Measurements from ENCODE around the gene KIF7.

The KIF7 gene

GRCh38 chr15:89646416-89647141, 8.7 kb downstream of the KIF7 start:
- no peak for DNase-seq

- no peak for DNase-seq
These were observed 9.6 kb downstream of the KIF7 start for GRCh38 chr15:89645680-89646079.

GRCh38 chr15:89642106-89642505, 13.2 kb downstream of the KIF7 start:
- no peak for DNase-seq

- no peak for DNase-seq
These were observed 14.2 kb downstream of the KIF7 start for GRCh38 chr15:89641053-89641452.

- DNase-seq, result no peak
These were observed 15.0 kb downstream of the KIF7 start for GRCh38 chr15:89640245-89640644.

- no peak for DNase-seq
These were observed 21.7 kb downstream of the KIF7 start for GRCh38 chr15:89633585-89633984.

- DNase-seq, result no peak
These were observed 22.5 kb downstream of the KIF7 start for GRCh38 chr15:89632563-89633430.

GRCh38 chr15:89631902-89632264, 23.4 kb downstream of the KIF7 start:
- DNase-seq, result no peak

GRCh38 chr15:89630974-89631901, 24.0 kb downstream of the KIF7 start:
- no peak for DNase-seq

- DNase-seq, result no peak
These were observed 25.0 kb downstream of the KIF7 start for GRCh38 chr15:89630260-89630659.

- no peak for DNase-seq
These were observed 25.4 kb downstream of the KIF7 start for GRCh38 chr15:89629829-89630228.

GRCh38 chr15:89628806-89629715, 26.2 kb downstream of the KIF7 start:
- no peak for DNase-seq

GRCh38 chr15:89628301-89628700, 27.0 kb downstream of the KIF7 start:
- no peak for DNase-seq

- DNase-seq, result no peak
These were observed 27.9 kb downstream of the KIF7 start for GRCh38 chr15:89627256-89627970.

- no peak for DNase-seq
These were observed 29.6 kb downstream of the KIF7 start for GRCh38 chr15:89625716-89626115.

GRCh38 chr15:89623165-89623564, 32.1 kb downstream of the KIF7 start:
- DNase-seq, result no peak

GRCh38 chr15:89621547-89621946, 33.7 kb downstream of the KIF7 start:
- DNase-seq, result no peak

GRCh38 chr15:89616228-89616627, 39.0 kb downstream of the KIF7 start:
- DNase-seq, result no peak

GRCh38 chr15:89615135-89615534, 40.1 kb downstream of the KIF7 start:
- no peak for DNase-seq

GRCh38 chr15:89614164-89614563, 41.1 kb downstream of the KIF7 start:
- DNase-seq, result no peak

GRCh38 chr15:89613031-89613430, 42.2 kb downstream of the KIF7 start:
- no peak for DNase-seq

Measured in stimulated activated CD4-positive, alpha-beta T cell treated with anti-CD3 and anti-CD28 coated beads, Interleukin-4, amount 100 ng/mL, for 4 hours (primary cell).